HFFc6 (cell line): Measurements from ENCODE around the gene ZNF521. TPM values are rescaled to one million over a fixed set of nuclear protein-coding genes. Genes with fewer than 3 reads are reported as not detected.

Experiments used
- DNase-seq: peaks from one replicate; pipeline ENCODE4 v3.0.0-alpha.2; 2018
- H3K27ac Mint-ChIP-seq: 2 replicates; pipeline ENCODE4 v1.8.0; 2020; ENCODE audit warnings: mild to moderate bottlenecking, mixed read lengths
- H3K27me3 Mint-ChIP-seq: 2 replicates; pipeline ENCODE4 v1.8.0; 2021; ENCODE audit warnings: mild to moderate bottlenecking, moderate library complexity, mixed read lengths; ENCODE audit not compliant: insufficient read depth
- H3K36me3 Mint-ChIP-seq: 2 replicates; pipeline ENCODE4 v1.8.0; 2021; ENCODE audit warnings: low read depth, mixed read lengths
- H3K4me1 Mint-ChIP-seq: 2 replicates; pipeline ENCODE4 v1.8.0; 2020; ENCODE audit warnings: low read depth, mixed read lengths
- H3K4me3 Mint-ChIP-seq: 2 replicates; pipeline ENCODE4 v1.8.0; 2020; ENCODE audit warnings: mild to moderate bottlenecking, moderate library complexity, mixed read lengths
- H3K9me3 Mint-ChIP-seq: 2 replicates; pipeline ENCODE4 v1.8.0; 2020; ENCODE audit warnings: mild to moderate bottlenecking, mixed read lengths
- total RNA-seq, 6 experiments: library from RNA; stranded (reverse); fragmentation: NEBNext Ultra II Directional; extraction: Animal tissue kit (Norgen Biotek cat#: 25700); gene quantifications; 2 replicates in 1 of 6; 3 replicates in 5 of 6; pipeline ENCODE4 v1.2.3, GENCODE V29; 2021
- TF ChIP-seq, protein P1 (sequence below): fragments of 200-600 bp; sonication (generic); IDR thresholded peaks from 2 replicates; pipeline ENCODE4 v1.5.0; 2021; ENCODE audit warnings: antibody characterized with exemption, mild to moderate bottlenecking

Gene ZNF521
- total RNA-seq, 6 experiments from 2014 or later: 0.27 to 5.3 (median 0.84) TPM

DNA sequence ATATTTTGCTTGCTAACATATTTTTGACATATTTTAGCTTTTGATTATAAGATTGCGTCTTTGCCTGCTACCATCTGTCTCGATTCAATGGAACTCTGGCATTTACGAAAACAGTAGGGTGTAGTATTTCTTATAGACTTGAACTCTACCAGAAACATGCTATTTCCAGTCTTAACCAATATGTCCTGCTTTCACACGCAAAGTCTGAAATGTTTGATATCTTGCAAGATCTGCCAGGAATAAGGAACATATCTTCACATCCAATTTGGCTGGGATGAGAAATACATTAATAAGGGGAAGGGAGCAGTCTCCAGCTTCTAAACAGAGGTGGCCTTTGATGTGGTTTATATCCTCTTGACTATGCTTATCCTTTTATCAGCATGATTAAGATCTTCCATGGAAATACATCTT is 299.4 kb downstream of the ZNF521 start:
- Mint-ChIP-seq H3K27me3 (no peaks in the 10 kb centered on the region), H3K4me3 (no peak overlapping the region)
- TF ChIP-seq, protein P1, sequence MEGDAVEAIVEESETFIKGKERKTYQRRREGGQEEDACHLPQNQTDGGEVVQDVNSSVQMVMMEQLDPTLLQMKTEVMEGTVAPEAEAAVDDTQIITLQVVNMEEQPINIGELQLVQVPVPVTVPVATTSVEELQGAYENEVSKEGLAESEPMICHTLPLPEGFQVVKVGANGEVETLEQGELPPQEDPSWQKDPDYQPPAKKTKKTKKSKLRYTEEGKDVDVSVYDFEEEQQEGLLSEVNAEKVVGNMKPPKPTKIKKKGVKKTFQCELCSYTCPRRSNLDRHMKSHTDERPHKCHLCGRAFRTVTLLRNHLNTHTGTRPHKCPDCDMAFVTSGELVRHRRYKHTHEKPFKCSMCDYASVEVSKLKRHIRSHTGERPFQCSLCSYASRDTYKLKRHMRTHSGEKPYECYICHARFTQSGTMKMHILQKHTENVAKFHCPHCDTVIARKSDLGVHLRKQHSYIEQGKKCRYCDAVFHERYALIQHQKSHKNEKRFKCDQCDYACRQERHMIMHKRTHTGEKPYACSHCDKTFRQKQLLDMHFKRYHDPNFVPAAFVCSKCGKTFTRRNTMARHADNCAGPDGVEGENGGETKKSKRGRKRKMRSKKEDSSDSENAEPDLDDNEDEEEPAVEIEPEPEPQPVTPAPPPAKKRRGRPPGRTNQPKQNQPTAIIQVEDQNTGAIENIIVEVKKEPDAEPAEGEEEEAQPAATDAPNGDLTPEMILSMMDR: no peak

DNA sequence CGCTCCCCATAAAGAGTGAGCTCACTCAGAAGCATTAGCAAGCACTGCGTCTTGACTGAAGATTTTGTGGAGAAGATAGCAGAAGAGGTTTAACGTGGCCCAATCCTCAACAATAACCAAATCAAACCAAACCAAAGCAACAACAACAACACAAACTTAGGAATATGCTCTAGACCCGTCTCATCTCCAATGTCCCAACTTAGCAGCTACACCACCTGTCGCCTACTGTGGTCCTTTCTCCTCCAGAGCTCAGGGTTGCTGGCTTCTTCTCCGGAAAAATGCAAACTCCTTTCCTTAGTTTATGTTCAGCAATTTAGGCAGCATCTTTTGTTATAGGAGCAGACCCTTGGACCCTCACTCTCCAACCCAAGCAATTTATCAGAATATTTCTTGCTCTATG is 301.4 kb downstream of the ZNF521 start:
- no peaks in the 10 kb centered on the region for H3K4me1 Mint-ChIP-seq
- TF ChIP-seq, protein P1: no peak
- H3K4me3 Mint-ChIP-seq: no peak overlapping the region
- H3K27ac Mint-ChIP-seq: no peak overlapping the region
- peaks cover 4% of the 10 kb centered on the region; the same call in 1 of the 2 replicates for H3K9me3 Mint-ChIP-seq
- no peaks in the 10 kb centered on the region for H3K36me3 Mint-ChIP-seq
- no peak for DNase-seq
- H3K27me3 Mint-ChIP-seq: no peaks in the 10 kb centered on the region; the same call in 1 of the 2 replicates

More for the DNA sequence above, 299.4 kb downstream of the ZNF521 start:
- Mint-ChIP-seq H3K27ac (no peak overlapping the region), H3K36me3 (no peaks in the 10 kb centered on the region), H3K9me3 (no peaks in the 10 kb centered on the region; the same call in 1 of the 2 replicates), H3K4me1 (no peaks in the 10 kb centered on the region)
- DNase-seq: no peak

DNA sequence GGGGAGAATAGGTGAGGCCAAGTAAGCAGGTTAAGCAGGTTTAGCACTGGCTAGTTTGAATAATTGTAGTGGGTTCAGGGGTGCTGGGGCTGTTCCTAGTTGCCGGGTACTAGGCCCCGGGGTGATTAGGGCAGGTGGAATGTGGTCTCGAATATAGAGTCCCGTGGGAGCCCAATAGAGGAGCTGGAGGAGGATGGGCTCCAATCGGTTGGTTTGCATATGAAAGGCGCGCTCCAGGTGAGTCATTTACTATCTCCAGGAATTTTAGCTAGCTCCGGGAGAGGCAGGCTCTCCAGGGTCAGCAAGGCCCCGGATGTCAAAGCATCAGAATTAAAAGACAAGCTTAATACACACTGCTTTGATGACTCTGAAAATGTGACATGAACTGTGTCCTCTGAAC is 304.0 kb downstream of the ZNF521 start:
- DNase-seq: no peak
- Mint-ChIP-seq H3K27me3 (peaks cover 8% of the 10 kb centered on the region; the same call in 1 of the 2 replicates), H3K4me3 (no peak overlapping the region), H3K4me1 (no peaks in the 10 kb centered on the region), H3K36me3 (peaks cover 5% of the 10 kb centered on the region; the same call in 1 of the 2 replicates), H3K27ac (no peak overlapping the region), H3K9me3 (peaks cover 13% of the 10 kb centered on the region; the same call in 1 of the 2 replicates)
- TF ChIP-seq, protein P1: no peak

DNA sequence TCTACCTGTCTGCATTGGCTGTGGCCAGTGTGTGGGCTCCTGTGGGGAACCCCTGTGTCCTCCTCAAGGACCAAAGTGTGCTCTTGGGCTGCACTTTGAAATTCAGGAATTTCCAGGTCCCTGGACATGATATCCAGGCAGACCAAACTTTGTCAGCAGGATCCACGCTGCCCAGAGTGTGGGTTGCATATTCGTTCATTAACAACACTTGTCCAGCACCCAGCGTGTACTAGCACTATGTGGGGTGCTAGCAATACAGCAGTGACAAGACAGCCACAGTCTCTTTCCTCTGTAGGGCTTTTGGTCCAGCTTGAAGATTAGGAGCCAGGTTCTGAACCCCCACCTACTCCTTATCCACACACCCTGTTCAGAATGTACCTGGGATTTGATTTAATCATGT is 304.5 kb downstream of the ZNF521 start:
- Mint-ChIP-seq H3K4me1 (no peaks in the 10 kb centered on the region), H3K27me3 (peaks cover 8% of the 10 kb centered on the region; the same call in 1 of the 2 replicates), H3K4me3 (no peak overlapping the region), H3K27ac (no peak overlapping the region), H3K36me3 (peaks cover 5% of the 10 kb centered on the region; the same call in 1 of the 2 replicates), H3K9me3 (peaks cover 15% of the 10 kb centered on the region; the same call in 1 of the 2 replicates)
- no peak for DNase-seq
- TF ChIP-seq, protein P1: no peak

DNA sequence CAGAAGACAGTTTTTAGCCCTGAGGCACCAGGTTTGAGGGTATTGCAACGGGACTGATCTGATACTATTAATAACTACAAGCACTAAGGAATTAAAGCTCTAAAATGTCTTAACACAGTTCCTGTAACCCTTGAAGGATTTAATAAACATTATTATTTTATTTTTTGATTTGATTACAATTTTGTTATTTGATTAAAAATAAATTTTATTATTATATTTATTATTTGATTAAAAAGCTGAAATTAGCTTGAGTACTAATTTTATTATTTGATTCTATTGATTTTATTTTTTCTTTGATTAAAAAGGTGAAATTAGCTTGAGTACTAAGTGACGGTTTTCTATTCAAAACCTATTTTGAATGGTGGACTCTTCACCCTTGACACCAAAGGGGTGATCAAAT is 307.3 kb downstream of the ZNF521 start:
- H3K4me1 Mint-ChIP-seq: no peaks in the 10 kb centered on the region
- peaks cover 17% of the 10 kb centered on the region; the same call in 1 of the 2 replicates for H3K9me3 Mint-ChIP-seq
- peaks cover 12% of the 10 kb centered on the region; the same call in 1 of the 2 replicates for H3K27me3 Mint-ChIP-seq
- TF ChIP-seq, protein P1: no peak
- no peak for DNase-seq
- no peak overlapping the region for H3K27ac Mint-ChIP-seq
- no peak overlapping the region for H3K4me3 Mint-ChIP-seq
- peaks cover 5% of the 10 kb centered on the region; the same call in 1 of the 2 replicates for H3K36me3 Mint-ChIP-seq
